T-cell (primary cell): ENCODE measurements around the gene RBFOX1. TPM values are rescaled to one million over a fixed set of nuclear protein-coding genes. Genes with fewer than 3 reads are reported as not detected.

Experiments
- ATAC-seq, 4 experiments: fragments of 200-7000 bp in 3 of 4; fragments of 150-1000 bp in 1 of 4; cut with Tn5 transposase; replicated peaks in 1 of 4; 1 replicate in 3 of 4; 2 replicates in 1 of 4; pipeline ENCODE4 v1.10.0; 2021; ENCODE audit warnings: moderate library complexity in 3 of 4, mild to moderate bottlenecking in 2 of 4, moderate number of reproducible peaks in 1 of 4
- CTCF ChIA-PET, 2 donors: fragments of 300-600 bp; sonication (Branson Sonifier 250); formaldehyde crosslinking; loops; one replicate each; lab custom pipeline; 2022; ENCODE audit warnings: antibody characterized with exemption in 2 of 2; lab: Charles Lee
- POLR2A ChIA-PET, 2 donors: fragments of 300-600 bp; sonication (Branson Sonifier 250); formaldehyde crosslinking; loops; one replicate each; lab custom pipeline; 2022; ENCODE audit warnings: antibody characterized with exemption in 2 of 2; lab: Charles Lee
- DNase-seq, 35 experiments: peaks; one replicate each; pipeline versions ENCODE4 v3.0.0 to v3.0.0-alpha.2; 2013 to 2023
- H3K27ac ChIP-seq: one replicate; pipeline ENCODE4 v1.5.1; 2013; ENCODE audit warnings: low read length
- H3K27me3 ChIP-seq, 2 experiments: replicated peaks in 1 of 2; 1 replicate in 1 of 2; 2 replicates in 1 of 2; pipeline versions ENCODE4 v1.6.1 to v1.7.0; 2013; ENCODE audit warnings: low read length in 1 of 2, mixed read lengths in 1 of 2; ENCODE audit not compliant: control insufficient read depth in 2 of 2, insufficient read depth in 2 of 2; ENCODE audit errors: extremely low read depth in 1 of 2
- H3K36me3 ChIP-seq, 2 donors: 1 replicate in 1 of 2; 2 replicates in 1 of 2; pipeline versions ENCODE4 v1.6.1 to v1.7.0; 2013; ENCODE audit warnings: low read length in 1 of 2; ENCODE audit not compliant: control insufficient read depth in 2 of 2, insufficient read depth in 1 of 2; ENCODE audit errors: extremely low read depth in 1 of 2
- H3K4me1 ChIP-seq, 2 experiments: 1 replicate in 1 of 2; 2 replicates in 1 of 2; pipeline versions ENCODE4 v1.6.1 to v1.7.0; 2013; ENCODE audit warnings: low read length in 2 of 2, mixed read lengths in 1 of 2; ENCODE audit not compliant: insufficient read depth in 2 of 2, control insufficient read depth in 1 of 2; ENCODE audit errors: extremely low read depth in 1 of 2
- H3K4me3 ChIP-seq, 2 donors: 1 replicate in 1 of 2; 2 replicates in 1 of 2; pipeline versions ENCODE4 v1.5.1 to v1.7.0; 2013; ENCODE audit warnings: mild to moderate bottlenecking in 2 of 2, low read length in 1 of 2, moderate library complexity in 1 of 2; ENCODE audit not compliant: control insufficient read depth in 1 of 2; ENCODE audit errors: extremely low read depth in 1 of 2
- H3K9me3 ChIP-seq: 2 replicates; pipeline ENCODE4 v1.7.0; 2013
- H3K27ac Mint-ChIP-seq, 2 donors: one replicate each; pipeline ENCODE4 v1.8.0; 2020 to 2021; ENCODE audit warnings: mild to moderate bottlenecking in 2 of 2, mixed read lengths in 2 of 2
- H3K27me3 Mint-ChIP-seq, 2 donors: one replicate each; pipeline ENCODE4 v1.8.0; 2021 to 2022; ENCODE audit warnings: mixed read lengths in 2 of 2
- H3K36me3 Mint-ChIP-seq: one replicate; pipeline ENCODE4 v1.8.0; 2021; ENCODE audit warnings: mixed read lengths
- H3K4me1 Mint-ChIP-seq, 3 donors: one replicate each; pipeline ENCODE4 v1.8.0; 2020 to 2022; ENCODE audit warnings: mixed read lengths in 3 of 3, mild to moderate bottlenecking in 1 of 3
- H3K4me3 Mint-ChIP-seq, 3 donors: one replicate each; pipeline ENCODE4 v1.8.0; 2020 to 2022; ENCODE audit warnings: mild to moderate bottlenecking in 3 of 3, mixed read lengths in 3 of 3, moderate library complexity in 3 of 3
- H3K9me3 Mint-ChIP-seq, 3 donors: one replicate each; pipeline ENCODE4 v1.8.0; 2020 to 2022; ENCODE audit warnings: mixed read lengths in 3 of 3
- WGBS: methylation state at CpG from one replicate; pipeline ENCODE4 v1.1.5; 2013; ENCODE audit warnings: missing lambda C conversion rate; ENCODE audit not compliant: insufficient coverage; 5-methylcytosine and 5-hydroxymethylcytosine counted together
- total RNA-seq, 35 experiments: library from RNA in 6 of 35; stranded (reverse) in 6 of 35; fragments of 120-200 nt in 1 of 35; gene quantifications; one replicate each; pipeline versions ENCODE4 v1.2.1 to v1.2.4 and lab custom pipeline; 2013 to 2026

Gene RBFOX1
- total RNA-seq, 5 donors from 2014 or later (not counting 1 experiment from before 2014, with no cell fraction given): not detected

GRCh38 chr16:7437843-7438242 is 105.2 kb downstream of the RBFOX1 start:
- no peak overlapping the region for H3K4me3 Mint-ChIP-seq
- no peak overlapping the region for H3K27ac Mint-ChIP-seq
- Histone ChIP-seq H3K9me3 (no peaks in the 10 kb centered on the region), H3K4me1 (no peaks in the 10 kb centered on the region), H3K4me3 (no peak overlapping the region), H3K27ac (no peak overlapping the region), H3K27me3 (no peaks in the 10 kb centered on the region), H3K36me3 (no peaks in the 10 kb centered on the region)
- H3K4me1 Mint-ChIP-seq: no peaks in the 10 kb centered on the region
- no peaks in the 10 kb centered on the region for H3K36me3 Mint-ChIP-seq
- ChIA-PET POLR2A (no interaction called here), CTCF (no interaction called here)
- H3K9me3 Mint-ChIP-seq: peaks cover 13 to 19% (median 19%) of the 10 kb centered on the region in 3 donors
- no peak for ATAC-seq
- no CpG with 5 or more reads among the region's 7 CpGs for WGBS
- DNase-seq: no peak
- H3K27me3 Mint-ChIP-seq: no peaks in the 10 kb centered on the region

GRCh38 chr16:7438601-7439000 is 106.0 kb downstream of the RBFOX1 start:
- 84% methylated on average over 4 of the region's 5 CpGs for WGBS
- Mint-ChIP-seq H3K36me3 (no peaks in the 10 kb centered on the region), H3K4me1 (no peaks in the 10 kb centered on the region), H3K9me3 (peaks cover 12 to 16% (median 12%) of the 10 kb centered on the region in 3 donors), H3K27me3 (no peaks in the 10 kb centered on the region), H3K27ac (no peak overlapping the region), H3K4me3 (no peak overlapping the region)
- CTCF ChIA-PET: no interaction called here
- no peak overlapping the region for H3K27ac ChIP-seq
- no peaks in the 10 kb centered on the region for H3K36me3 ChIP-seq
- no peak overlapping the region for H3K4me3 ChIP-seq
- ATAC-seq (no peak), DNase-seq (no peak)
- H3K4me1 ChIP-seq: no peaks in the 10 kb centered on the region
- no peaks in the 10 kb centered on the region for H3K27me3 ChIP-seq
- POLR2A ChIA-PET: no interaction called here
- no peaks in the 10 kb centered on the region for H3K9me3 ChIP-seq

GRCh38 chr16:7439518-7439917 is 106.9 kb downstream of the RBFOX1 start:
- Mint-ChIP-seq H3K27ac (no peak overlapping the region), H3K9me3 (peaks cover 8 to 14% (median 10%) of the 10 kb centered on the region in 3 donors), H3K4me3 (no peak overlapping the region), H3K4me1 (no peaks in the 10 kb centered on the region), H3K36me3 (no peaks in the 10 kb centered on the region), H3K27me3 (no peaks in the 10 kb centered on the region)
- DNase-seq (no peak), ATAC-seq (no peak)
- WGBS: 68% methylated on average over 2 of the region's 4 CpGs
- H3K4me3 ChIP-seq: no peak overlapping the region
- no peaks in the 10 kb centered on the region for H3K4me1 ChIP-seq
- ChIA-PET CTCF (no interaction called here), POLR2A (no interaction called here)
- H3K36me3 ChIP-seq: no peaks in the 10 kb centered on the region
- H3K27ac ChIP-seq: no peak overlapping the region
- no peaks in the 10 kb centered on the region for H3K9me3 ChIP-seq
- no peaks in the 10 kb centered on the region for H3K27me3 ChIP-seq

- no peak for DNase-seq
- no peak overlapping the region for H3K4me3 ChIP-seq
- H3K27me3 ChIP-seq: no peaks in the 10 kb centered on the region
- ATAC-seq: no peak
- Mint-ChIP-seq H3K4me3 (no peak overlapping the region), H3K27me3 (no peaks in the 10 kb centered on the region), H3K36me3 (no peaks in the 10 kb centered on the region), H3K9me3 (peaks cover 7 to 16% (median 7%) of the 10 kb centered on the region in 3 donors), H3K4me1 (no peaks in the 10 kb centered on the region), H3K27ac (no peak overlapping the region)
- no peaks in the 10 kb centered on the region for H3K4me1 ChIP-seq
- no peak overlapping the region for H3K27ac ChIP-seq
- no CpG with 5 or more reads among the region's 6 CpGs for WGBS
- no peaks in the 10 kb centered on the region for H3K9me3 ChIP-seq
- H3K36me3 ChIP-seq: no peaks in the 10 kb centered on the region
- ChIA-PET POLR2A (no interaction called here), CTCF (no interaction called here)
Measured at GRCh38 chr16:7440886-7441400, 108.3 kb downstream of the RBFOX1 start.

GRCh38 chr16:7442050-7442449 is 109.4 kb downstream of the RBFOX1 start:
- DNase-seq: no peak
- H3K4me3 Mint-ChIP-seq: no peak overlapping the region
- ChIA-PET POLR2A (no interaction called here), CTCF (no interaction called here)
- Histone ChIP-seq H3K36me3 (no peaks in the 10 kb centered on the region), H3K9me3 (no peaks in the 10 kb centered on the region), H3K4me1 (no peaks in the 10 kb centered on the region), H3K27me3 (no peaks in the 10 kb centered on the region), H3K4me3 (no peak overlapping the region), H3K27ac (no peak overlapping the region)
- no peaks in the 10 kb centered on the region for H3K27me3 Mint-ChIP-seq
- ATAC-seq: no peak
- WGBS: 68% methylated on average over 7 of the region's 7 CpGs
- peaks cover 12 to 22% (median 13%) of the 10 kb centered on the region in 3 donors for H3K9me3 Mint-ChIP-seq
- H3K36me3 Mint-ChIP-seq: no peaks in the 10 kb centered on the region
- no peaks in the 10 kb centered on the region for H3K4me1 Mint-ChIP-seq
- no peak overlapping the region for H3K27ac Mint-ChIP-seq

GRCh38 chr16:7443142-7443541 is 110.5 kb downstream of the RBFOX1 start:
- Mint-ChIP-seq H3K4me1 (no peaks in the 10 kb centered on the region), H3K9me3 (peaks cover 13 to 22% (median 15%) of the 10 kb centered on the region in 3 donors), H3K4me3 (no peak overlapping the region), H3K36me3 (no peaks in the 10 kb centered on the region), H3K27me3 (no peaks in the 10 kb centered on the region), H3K27ac (no peak overlapping the region)
- no peak for DNase-seq
- POLR2A ChIA-PET: no interaction called here
- no peaks in the 10 kb centered on the region for H3K27me3 ChIP-seq
- ATAC-seq: no peak
- no peaks in the 10 kb centered on the region for H3K9me3 ChIP-seq
- H3K27ac ChIP-seq: no peak overlapping the region
- CTCF ChIA-PET: no interaction called here
- H3K4me1 ChIP-seq: no peaks in the 10 kb centered on the region
- WGBS: no CpG with 5 or more reads among the region's 4 CpGs
- no peak overlapping the region for H3K4me3 ChIP-seq
- H3K36me3 ChIP-seq: no peaks in the 10 kb centered on the region
